ENCODE results near the gene KPTN. TPM values are rescaled to one million over a fixed set of nuclear protein-coding genes. Genes with fewer than 3 reads are reported as not detected.

Gene KPTN
- total and polyA plus RNA-seq, 2 of the 8 experiments (the other 6 are each of a cell fraction or from before 2014, with no cell fraction given): 23.6 to 31.3 TPM

GRCh38 chr19:47476438-47476972, 7.5 kb downstream of the KPTN start:
- Histone ChIP-seq H3K23me2 (ENCODE audit: low read depth, low read length) (peaks cover 9% of the 10 kb centered on the region), H2BK12ac (ENCODE audit: low read depth, low read length) (no peak overlapping the region), H3K4me2 (ENCODE audit: insufficient read depth in 1 of 2, low read depth in 2 of 2, low read length in 2 of 2) (no peak overlapping the region), H2AK5ac (ENCODE audit: low read depth, low read length) (no peak overlapping the region), H3K14ac (ENCODE audit: insufficient read length) (no peak overlapping the region), H2BK15ac (ENCODE audit: low read length) (no peak overlapping the region), H3K79me2 (ENCODE audit: control insufficient read depth in 1 of 2, insufficient read depth in 2 of 2, low read length in 2 of 2) (no peaks in the 10 kb centered on the region), H2BK20ac (ENCODE audit: low read length) (no peak overlapping the region), H3K9me3 (ENCODE audit: insufficient read depth in 2 of 2, low read depth in 1 of 2, low read length in 1 of 2) (no peaks in the 10 kb centered on the region), H3K23ac (ENCODE audit: insufficient read length) (no peak overlapping the region), H3K9ac (replicated peaks in 1 of 4; ENCODE audit: extremely low read depth in 1 of 4, low read depth in 3 of 4, low read length in 3 of 4) (no peak overlapping the region), H3K18ac (ENCODE audit: extremely low read depth, low read length) (no peak overlapping the region), H3K36me3 (ENCODE audit: control insufficient read depth in 2 of 4, insufficient read depth in 4 of 4, low read length in 3 of 4) (peaks cover 0 to 2% (median under 1%) of the 10 kb centered on the region in 4 experiments; a peak in 1 of 8 replicates), H4K20me1 (replicated peaks in 1 of 2; ENCODE audit: control insufficient read depth in 1 of 2, insufficient read depth in 2 of 2, low read length in 2 of 2) (peaks cover 0 to 2% of the 10 kb centered on the region in 2 experiments), H3K27me3 (replicated peaks in 1 of 4; ENCODE audit: control insufficient read depth in 3 of 4, extremely low read depth in 1 of 4, insufficient read depth in 3 of 4, low read length in 3 of 4) (no peaks in the 10 kb centered on the region), H3K4me3 (ENCODE audit: extremely low read depth in 1 of 4, insufficient read depth in 2 of 4, low read depth in 3 of 4, low read length in 4 of 4) (no peak overlapping the region), H2BK5ac (ENCODE audit: low read depth, low read length) (no peak overlapping the region), H3K4me1 (replicated peaks in 1 of 4; ENCODE audit: control insufficient read depth in 3 of 4, insufficient read depth in 4 of 4, low read length in 3 of 4) (peaks cover 0 to 8% (median 3%) of the 10 kb centered on the region in 4 experiments; a peak in 2 of 7 replicates), H2AFZ (ENCODE audit: low read length) (no peak overlapping the region), H4K5ac (ENCODE audit: insufficient read length, low read depth, low read length) (no peak overlapping the region), H3K27ac (ENCODE audit: low read depth, low read length) (no peak overlapping the region), H3K56ac (replicated peaks; ENCODE audit: insufficient read length, low read depth, low read length) (no peak overlapping the region), H4K8ac (ENCODE audit: extremely low read depth, insufficient read depth, low read length) (no peak overlapping the region; the same call in 1 of the 2 replicates), H4K91ac (replicated peaks; ENCODE audit: insufficient read length, low read length) (no peak overlapping the region), H3K79me1 (ENCODE audit: low read depth, low read length) (no peaks in the 10 kb centered on the region), H2BK120ac (replicated peaks; ENCODE audit: low read depth, low read length) (no peak overlapping the region), H3K4ac (replicated peaks; ENCODE audit: insufficient read length, low read depth, low read length) (no peak overlapping the region)
- WGBS, 2 experiments (ENCODE audit: extremely low coverage in 1 of 2, insufficient coverage in 1 of 2, insufficient read length in 1 of 2, insufficient replicate concordance in 2 of 2, low coverage in 1 of 2, low lambda C conversion rate in 2 of 2, missing lambda C conversion rate in 1 of 2): 92% methylated on average over 15 of the region's 17 CpGs; no CpG with 5 or more reads in 1 of the 2 experiments
- POLR2A ChIA-PET (ENCODE audit: partially characterized antibody): interaction anchor here (0.9 to 1.8 kb wide), 3 partner anchors 11 to 48 kb away, joined by 3 to 4 read pairs (median 3); no protein-coding TSS in a partner anchor
- no peak for FAIRE-seq
- DNase-seq (ENCODE audit: low read depth in 1 of 2, low spot score in 2 of 2): no peak
- CTCF ChIA-PET (ENCODE audit: partially characterized antibody): interaction anchor here (1.2 to 11.5 kb wide), 6 partner anchors 41 to 312 kb away, joined by 3 to 80 read pairs (median 4); partner anchors contain the start of gene EHD2
- TF ChIP-seq TEAD4 (IDR thresholded peaks at IDR 0.05; ENCODE audit: low read depth, low read length) (no peak), SIN3A (conservative IDR thresholded peaks at IDR 0.05 in 1 of 2, IDR thresholded peaks at IDR 0.05 in 1 of 2; ENCODE audit: low read depth in 1 of 2, low read length in 2 of 2) (no peak), SP1 (IDR thresholded peaks at IDR 0.05; ENCODE audit: low read depth, low read length) (no peak), BRCA1 (IDR thresholded peaks at IDR 0.05; ENCODE audit: low read depth, low read length) (no peak), RBBP5 (IDR thresholded peaks at IDR 0.05; ENCODE audit: borderline replicate concordance, low read depth, low read length) (no peak), YY1 (IDR thresholded peaks at IDR 0.05; ENCODE audit: low read depth, low read length) (no peak), SRF (IDR thresholded peaks at IDR 0.05; ENCODE audit: low read depth, low read length) (no peak), CTBP2 (IDR thresholded peaks at IDR 0.05; ENCODE audit: borderline replicate concordance, insufficient read depth, insufficient read length, low read length) (no peak), EP300 (IDR thresholded peaks at IDR 0.05; ENCODE audit: borderline replicate concordance in 1 of 2, low read depth in 2 of 2, low read length in 2 of 2) (no peak), SUZ12 (IDR thresholded peaks at IDR 0.05; ENCODE audit: low read length) (no peak), POU5F1 (IDR thresholded peaks at IDR 0.05; ENCODE audit: low read depth, low read length) (no peak), SIRT6 (IDR thresholded peaks at IDR 0.05; ENCODE audit: low read length) (no peak), CHD2 (IDR thresholded peaks at IDR 0.05; ENCODE audit: low read length) (no peak)

Measured in H1 (cell line).